GM23338 (cell line): ENCODE results near the gene HSPB3. TPM values are rescaled to one million over a fixed set of nuclear protein-coding genes. Genes with fewer than 3 reads are reported as not detected.

Source experiments
- ATAC-seq: fragments of 200-7000 bp; cut with Tn5 transposase; 3 replicates; pipeline ENCODE4 v1.9.1; 2020
- DNase-seq: peaks from one replicate; pipeline ENCODE4 v3.0.0-alpha.2; 2015; ENCODE audit warnings: low spot score
- H2AFZ ChIP-seq: fragments of 200-600 bp; sonication (generic); 2 replicates; pipeline ENCODE4 v1.8.0; 2016; ENCODE audit warnings: antibody characterized with exemption, mild to moderate bottlenecking, moderate library complexity
- H3F3A ChIP-seq: fragments of 200-600 bp; sonication (generic); replicated peaks from 2 replicates; pipeline ENCODE4 v1.8.0; 2017; ENCODE audit warnings: antibody characterized with exemption, mixed run types, low read depth
- H3K27ac ChIP-seq: fragments of 200-600 bp; sonication (generic); 2 replicates; pipeline ENCODE4 v1.6.1; 2016; ENCODE audit warnings: low read depth
- H3K27me3 ChIP-seq: fragments of 200-600 bp; sonication (generic); 2 replicates; pipeline ENCODE4 v1.8.0; 2016; ENCODE audit warnings: mild to moderate bottlenecking, mixed run types, moderate library complexity; ENCODE audit not compliant: insufficient read depth
- H3K36me3 ChIP-seq: fragments of 200-600 bp; sonication (generic); 2 replicates; pipeline ENCODE4 v1.8.0; 2016; ENCODE audit warnings: mild to moderate bottlenecking; ENCODE audit not compliant: insufficient read depth
- H3K4me1 ChIP-seq: fragments of 200-600 bp; sonication (generic); 2 replicates; pipeline ENCODE4 v1.8.0; 2016; ENCODE audit warnings: mild to moderate bottlenecking, moderate library complexity; ENCODE audit not compliant: insufficient read depth
- H3K4me2 ChIP-seq: fragments of 200-600 bp; sonication (generic); 2 replicates; pipeline ENCODE4 v1.7.1; 2017; ENCODE audit warnings: mixed run types
- H3K4me3 ChIP-seq: fragments of 200-600 bp; sonication (generic); 2 replicates; pipeline ENCODE4 v1.6.1; 2016; ENCODE audit warnings: mixed run types
- H3K79me2 ChIP-seq: fragments of 200-600 bp; sonication (generic); replicated peaks from 2 replicates; pipeline ENCODE4 v1.8.0; 2017; ENCODE audit warnings: mild to moderate bottlenecking; ENCODE audit not compliant: insufficient read depth
- H3K9me2 ChIP-seq: fragments of 200-600 bp; sonication (generic); 2 replicates; pipeline ENCODE4 v1.8.0; 2017; ENCODE audit not compliant: insufficient read depth
- H4K20me1 ChIP-seq: fragments of 200-600 bp; sonication (generic); replicated peaks from 2 replicates; pipeline ENCODE4 v1.8.0; 2017; ENCODE audit warnings: mild to moderate bottlenecking; ENCODE audit not compliant: insufficient read depth
- H3K27ac Mint-ChIP-seq: 2 replicates; pipeline ENCODE4 v1.8.0; 2020; ENCODE audit warnings: inconsistent platforms, mild to moderate bottlenecking, moderate library complexity, mixed read lengths
- H3K27me3 Mint-ChIP-seq: 3 replicates; pipeline ENCODE4 v1.8.0; 2022; ENCODE audit warnings: low read depth, mild to moderate bottlenecking, moderate library complexity, mixed read lengths, inconsistent platforms; ENCODE audit not compliant: insufficient read depth, poor library complexity
- H3K36me3 Mint-ChIP-seq: 3 replicates; pipeline ENCODE4 v1.8.0; 2021; ENCODE audit warnings: low read depth, mild to moderate bottlenecking, inconsistent platforms, moderate library complexity, mixed read lengths
- H3K4me1 Mint-ChIP-seq: 3 replicates; pipeline ENCODE4 v1.8.0; 2020; ENCODE audit warnings: mild to moderate bottlenecking, inconsistent platforms, mixed read lengths
- H3K4me3 Mint-ChIP-seq: 3 replicates; pipeline ENCODE4 v1.8.0; 2021; ENCODE audit warnings: moderate library complexity, mild to moderate bottlenecking, inconsistent platforms, mixed read lengths
- H3K9me3 Mint-ChIP-seq: 3 replicates; pipeline ENCODE4 v1.8.0; 2020; ENCODE audit warnings: moderate library complexity, mild to moderate bottlenecking, inconsistent platforms, mixed read lengths
- CREB1 ChIP-seq: fragments of 250-450 bp; sonication (Bioruptor Pico); IDR thresholded peaks from 2 replicates; pipeline ENCODE4 v1.5.0; 2020; ENCODE audit warnings: low read depth, mild to moderate bottlenecking, moderate library complexity
- CTCF ChIP-seq, 2 experiments: fragments of 200-600 bp in 1 of 2; sonication (generic) in 1 of 2; conservative IDR thresholded peaks; 2 replicates each; pipeline versions ENCODE4 v1.5.1 to v1.6.1; 2016 to 2017; ENCODE audit warnings: antibody characterized with exemption in 2 of 2, low read depth in 2 of 2, mild to moderate bottlenecking in 2 of 2, moderate library complexity in 1 of 2
- ETS1 ChIP-seq: IDR thresholded peaks from 2 replicates; pipeline ENCODE4 v1.6.1; 2016; ENCODE audit warnings: antibody characterized with exemption
- EZH2 ChIP-seq: fragments of 200-600 bp; sonication (generic); IDR thresholded peaks from one replicate; pipeline ENCODE4 v1.8.0; 2017; ENCODE audit warnings: antibody characterized with exemption, mild to moderate bottlenecking, low read depth; ENCODE audit not compliant: unreplicated experiment
- EZH2phosphoT487 ChIP-seq: fragments of 200-600 bp; sonication (generic); IDR thresholded peaks from one replicate; pipeline ENCODE4 v1.8.1; 2018; ENCODE audit warnings: antibody characterized with exemption; ENCODE audit not compliant: unreplicated experiment
- JUNB ChIP-seq: IDR thresholded peaks from one replicate; pipeline ENCODE4 v1.6.1; 2016; ENCODE audit warnings: antibody characterized with exemption; ENCODE audit not compliant: unreplicated experiment
- NANOG ChIP-seq: IDR thresholded peaks from 2 replicates; pipeline ENCODE4 v1.6.1; 2016; ENCODE audit warnings: antibody characterized with exemption, borderline replicate concordance
- POLR2AphosphoS5 ChIP-seq: IDR thresholded peaks from 2 replicates; pipeline ENCODE4 v1.6.1; 2016; ENCODE audit warnings: antibody characterized with exemption, low read depth
- REST ChIP-seq: IDR thresholded peaks from one replicate; pipeline ENCODE4 v1.6.1; 2018; ENCODE audit warnings: antibody characterized with exemption; ENCODE audit not compliant: unreplicated experiment
- STAT1 ChIP-seq: IDR thresholded peaks from one replicate; pipeline ENCODE4 v1.6.1; 2016; ENCODE audit warnings: antibody characterized with exemption; ENCODE audit not compliant: unreplicated experiment
- ZNF114 ChIP-seq: fragments of 250-450 bp; sonication (Bioruptor Pico); IDR thresholded peaks from 2 replicates; pipeline ENCODE4 v1.5.0; 2020; ENCODE audit warnings: mild to moderate bottlenecking, moderate library complexity
- ZNF331 ChIP-seq: fragments of 250-450 bp; sonication (Bioruptor Pico); IDR thresholded peaks from 2 replicates; pipeline ENCODE4 v1.5.0; 2020; ENCODE audit warnings: low read depth, mild to moderate bottlenecking, moderate library complexity
- ZNF462 ChIP-seq: fragments of 250-450 bp; sonication (Bioruptor Pico); IDR thresholded peaks from 2 replicates; pipeline ENCODE4 v1.5.0; 2020; ENCODE audit warnings: mild to moderate bottlenecking, moderate library complexity
- polyA plus RNA-seq: library from polyadenylated mRNA; unstranded; fragments of >200 nt; fragmentation: Nextera tagmentation; extraction: Ambion mirVana; gene quantifications from 2 replicates; pipeline ENCODE4 v1.2.1, GENCODE V29; 2016
- total RNA-seq: library from RNA; depleted of rRNA; stranded (reverse); fragments of >200 nt; shearing (Covaris generic); gene quantifications from 2 replicates; pipeline ENCODE4 v1.2.3, GENCODE V29; 2014

The HSPB3 gene
- total and polyA plus RNA-seq, 2 experiments from 2014 or later: not detected

- H2AFZ ChIP-seq: no peak overlapping the region
- no peak for ATAC-seq
- TF ChIP-seq CREB1 (CRISPR knock-in tag) (no peak), REST (no peak), JUNB (no peak), STAT1 (no peak), ZNF114 (no peak), EZH2phosphoT487 (no peak), ZNF462 (no peak), CTCF (conservative IDR thresholded peaks at IDR 0.05; ENCODE audit: low read depth in 2 of 2) (no peak), EZH2 (no peak), POLR2AphosphoS5 (no peak), NANOG (no peak), ETS1 (no peak), ZNF331 (CRISPR knock-in tag) (no peak)
Observed at GRCh38 chr5:54453046-54453445, 2.5 kb upstream of the HSPB3 start.

More at GRCh38 chr5:54453046-54453445, 2.5 kb upstream of the HSPB3 start:
- no peaks in the 10 kb centered on the region for H3K27me3 Mint-ChIP-seq
- Histone ChIP-seq H3K4me1 (peaks cover 7% of the 10 kb centered on the region; the same call in 1 of the 2 replicates), H3K27ac (no peak overlapping the region), H4K20me1 (no peaks in the 10 kb centered on the region), H3K79me2 (no peaks in the 10 kb centered on the region), H3K27me3 (no peaks in the 10 kb centered on the region), H3K36me3 (no peaks in the 10 kb centered on the region), H3F3A (no peaks in the 10 kb centered on the region), H3K4me3 (no peak overlapping the region), H3K4me2 (no peak overlapping the region), H3K9me2 (peaks cover 5% of the 10 kb centered on the region; the same call in 1 of the 2 replicates)
- no peak for DNase-seq
- peaks cover 9% of the 10 kb centered on the region; the same call in 2 of the 3 replicates for H3K4me1 Mint-ChIP-seq
- no peak overlapping the region for H3K27ac Mint-ChIP-seq
- H3K9me3 Mint-ChIP-seq: no peaks in the 10 kb centered on the region
- H3K4me3 Mint-ChIP-seq: no peak overlapping the region
- no peaks in the 10 kb centered on the region for H3K36me3 Mint-ChIP-seq
